GM19351 (cell line): Measurements from ENCODE around the gene MT1G.
A peak's percentile ranks its signal among the peaks of the same experiment; 100 is the strongest.
"Not testable (repeated sequence)": the region's sequence is repeated elsewhere in the genome, so short reads cannot be mapped to it uniquely, and the experiment has no call there.

Experiments
- ATAC-seq: cut with Tn5 transposase; IDR thresholded peaks from one replicate; pipeline ENCODE4 v1.9.1; 2021; ENCODE audit warnings: mild to moderate bottlenecking, moderate library complexity; ENCODE audit not compliant: unreplicated experiment

Gene MT1G

DNA sequence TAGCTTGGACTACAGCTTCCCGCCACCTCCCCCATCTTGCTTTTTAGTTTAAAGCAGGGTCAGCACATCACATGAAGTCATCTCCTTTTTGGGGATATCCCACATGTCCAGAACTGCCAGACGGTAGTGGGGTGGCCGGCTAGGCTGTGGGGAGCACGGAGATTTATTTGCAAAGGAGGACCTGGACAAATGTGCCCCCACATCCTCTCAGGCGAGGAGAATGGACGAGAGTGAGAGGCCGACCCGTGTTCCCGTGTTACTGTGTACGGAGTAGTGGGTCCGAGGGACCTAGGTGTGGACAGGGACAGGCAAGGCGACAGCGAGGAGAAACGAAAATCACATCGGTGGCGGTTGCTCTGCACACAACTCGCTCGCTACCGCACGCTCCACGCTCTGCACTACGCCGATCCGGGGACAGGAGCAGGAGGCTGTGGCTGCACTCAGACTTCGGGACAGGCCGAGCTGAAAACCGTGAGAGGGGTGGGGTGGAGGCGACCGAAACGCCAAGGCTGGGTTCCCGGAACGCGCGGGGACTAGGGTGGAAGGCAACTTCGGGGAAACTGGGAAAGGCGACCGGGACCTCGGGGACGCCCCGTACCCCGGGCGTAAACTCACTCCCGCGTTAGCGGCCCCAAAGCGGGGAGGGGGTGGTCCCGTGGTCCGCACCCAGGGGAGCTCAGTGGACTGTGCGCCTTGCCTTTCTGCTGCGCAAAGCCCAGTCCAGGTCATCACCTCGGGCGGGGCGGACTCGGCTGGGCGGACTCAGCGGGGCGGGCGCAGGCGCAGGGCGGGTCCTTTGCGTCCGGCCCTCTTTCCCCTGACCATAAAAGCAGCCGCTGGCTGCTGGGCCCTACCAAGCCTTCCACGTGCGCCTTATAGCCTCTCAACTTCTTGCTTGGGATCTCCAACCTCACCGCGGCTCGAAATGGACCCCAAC is 29.8 kb downstream of the MT1G start, which contains the start of gene MT1A:
Gene MT1A (plus strand): TSS at position 853 of the 937 bp plus-strand sequence. CDS start 73 bp downstream, at position 926.
- ATAC-seq: no peak

DNA sequence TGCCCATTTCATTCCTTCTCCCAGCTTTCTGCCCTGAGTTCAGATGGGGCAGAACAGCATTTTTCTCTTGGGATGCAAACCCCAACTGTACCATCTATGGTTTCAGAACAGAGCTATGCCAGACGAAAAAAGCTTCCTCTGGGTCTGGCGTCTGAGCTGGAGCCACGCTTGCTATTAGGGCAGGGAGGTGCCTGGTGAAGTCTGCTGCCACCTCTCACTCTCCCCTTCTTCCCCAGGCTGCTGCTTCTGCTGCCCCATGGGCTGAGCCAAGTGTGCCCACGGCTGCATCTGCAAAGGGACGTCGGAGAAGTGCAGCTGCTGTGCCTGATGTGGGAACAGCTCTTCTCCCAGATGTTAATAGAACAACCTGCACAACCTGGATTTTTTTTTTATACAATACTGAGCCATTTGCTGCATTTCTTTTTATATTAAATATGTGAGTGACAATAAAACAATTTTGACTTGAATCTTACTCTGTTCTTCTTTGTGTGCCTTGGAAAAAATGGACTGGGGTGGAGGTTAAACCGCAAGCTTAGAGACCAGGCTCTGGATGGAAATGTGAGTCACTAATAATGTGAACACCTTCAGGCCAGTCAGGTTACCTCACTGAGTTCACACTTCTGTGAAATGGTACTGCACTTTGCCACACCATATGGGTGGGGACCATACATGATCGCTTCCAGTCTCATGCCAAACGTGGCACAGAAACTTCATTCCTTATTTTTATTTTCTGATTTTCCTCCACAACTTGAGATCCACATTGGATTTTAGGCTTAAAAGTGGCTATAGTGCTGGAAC is 31.1 kb downstream of the MT1G start:
- no peak for ATAC-seq

DNA sequence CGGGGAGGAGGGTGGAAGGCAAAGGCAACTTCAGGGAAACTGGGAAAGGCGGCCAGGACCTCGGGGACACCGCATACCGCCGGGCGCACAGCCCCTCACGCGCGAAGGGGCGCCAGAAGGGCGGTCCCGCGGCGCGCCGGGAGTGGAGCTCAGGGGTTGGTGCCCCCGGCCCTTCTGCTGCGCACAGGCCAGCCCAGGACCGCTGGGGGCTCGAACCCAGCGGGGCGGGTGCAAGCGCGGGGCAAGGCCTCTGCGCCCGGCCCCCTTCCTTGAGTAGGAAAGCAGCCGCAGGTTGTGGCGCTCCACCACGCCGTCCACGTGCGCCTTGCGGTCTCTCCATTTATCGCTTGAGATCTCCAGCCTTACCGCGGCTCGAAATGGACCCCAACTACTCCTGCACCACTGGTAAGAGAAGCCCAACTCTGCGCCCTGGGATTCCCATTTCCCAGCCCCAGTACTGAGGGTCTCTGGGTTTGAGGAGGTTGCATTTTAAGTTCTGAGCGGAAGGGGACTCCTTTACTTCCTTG is 32.4 kb downstream of the MT1G start:
- no peak for ATAC-seq

DNA sequence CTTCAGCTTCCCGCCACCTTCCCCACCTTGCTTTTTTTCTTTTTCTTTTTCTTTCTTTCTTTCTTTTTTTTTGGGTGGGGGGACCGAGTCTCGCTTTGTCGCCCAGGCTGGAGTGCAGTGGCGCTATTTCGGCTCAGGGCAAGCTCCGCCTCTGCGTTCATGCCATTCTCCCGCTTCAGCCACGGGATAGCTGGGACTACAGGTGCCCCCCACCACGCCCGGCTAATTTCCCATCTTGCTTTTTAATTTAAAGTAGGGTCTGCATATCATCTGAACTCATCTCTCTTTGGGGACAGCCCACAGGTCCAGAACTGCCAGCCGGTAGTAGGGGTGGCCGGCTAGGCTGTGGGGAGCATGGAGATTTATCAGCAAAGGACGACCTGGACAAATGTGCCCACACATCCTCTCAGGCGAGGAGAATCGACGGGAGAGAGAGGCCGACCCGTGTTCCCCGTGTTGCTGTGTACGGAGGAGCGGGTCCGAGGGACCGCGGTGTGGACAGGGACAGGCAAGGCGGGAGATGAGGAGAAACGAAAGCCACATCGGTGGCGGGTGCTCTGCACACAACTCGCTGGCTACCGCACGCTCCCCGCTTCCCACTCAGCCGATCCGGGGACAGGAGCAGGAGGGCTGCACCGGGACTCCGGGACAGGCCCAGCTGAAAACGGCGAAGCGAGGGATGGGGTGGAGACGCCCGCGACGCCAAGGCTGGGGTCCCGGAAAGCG is 33.0 kb downstream of the MT1G start:
- no peak for ATAC-seq

DNA sequence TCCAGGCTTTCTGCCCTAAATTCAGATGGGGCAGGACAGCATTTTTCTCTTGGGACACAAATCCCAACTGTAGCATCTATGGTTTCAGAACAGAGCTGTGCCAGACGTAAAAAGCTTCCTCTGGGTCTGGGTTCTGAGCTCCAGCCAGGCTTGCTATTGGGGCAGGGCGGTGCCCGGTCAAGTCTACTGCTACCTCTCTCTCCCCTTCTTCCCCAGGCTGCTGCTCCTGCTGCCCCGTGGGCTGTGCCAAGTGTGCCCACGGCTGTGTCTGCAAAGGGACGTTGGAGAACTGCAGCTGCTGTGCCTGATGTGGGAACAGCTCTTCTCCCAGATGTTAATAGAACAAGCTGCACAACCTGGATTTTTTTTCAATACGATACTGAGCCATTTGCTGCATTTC is 34.3 kb downstream of the MT1G start:
- ATAC-seq: no peak

DNA sequence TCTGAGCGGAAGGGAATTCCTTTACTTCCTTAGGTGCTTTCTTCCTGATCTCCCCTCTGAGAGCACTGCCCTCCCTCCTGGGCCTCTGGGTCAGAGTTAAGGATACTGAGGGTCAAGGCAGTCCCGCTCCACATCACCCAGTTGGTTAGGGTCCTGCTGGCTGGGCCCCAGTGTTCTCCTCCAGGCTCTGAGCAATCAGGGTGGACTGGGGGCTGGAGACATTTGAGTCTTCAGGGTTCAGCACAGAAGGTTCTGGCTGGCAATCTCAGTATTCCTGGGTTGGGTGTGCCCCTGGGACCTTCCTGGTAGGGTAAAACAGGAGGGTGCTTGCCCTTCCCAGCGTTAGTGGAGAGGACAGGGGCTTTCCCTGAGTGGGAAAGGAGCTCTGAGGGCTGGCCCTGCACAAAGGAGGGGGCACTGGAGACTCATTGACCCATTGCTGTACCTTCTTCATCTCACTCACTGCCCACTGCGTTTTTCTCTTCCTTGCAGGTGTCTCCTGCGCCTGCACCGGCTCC is 35.0 kb downstream of the MT1G start:
- no peak for ATAC-seq

DNA sequence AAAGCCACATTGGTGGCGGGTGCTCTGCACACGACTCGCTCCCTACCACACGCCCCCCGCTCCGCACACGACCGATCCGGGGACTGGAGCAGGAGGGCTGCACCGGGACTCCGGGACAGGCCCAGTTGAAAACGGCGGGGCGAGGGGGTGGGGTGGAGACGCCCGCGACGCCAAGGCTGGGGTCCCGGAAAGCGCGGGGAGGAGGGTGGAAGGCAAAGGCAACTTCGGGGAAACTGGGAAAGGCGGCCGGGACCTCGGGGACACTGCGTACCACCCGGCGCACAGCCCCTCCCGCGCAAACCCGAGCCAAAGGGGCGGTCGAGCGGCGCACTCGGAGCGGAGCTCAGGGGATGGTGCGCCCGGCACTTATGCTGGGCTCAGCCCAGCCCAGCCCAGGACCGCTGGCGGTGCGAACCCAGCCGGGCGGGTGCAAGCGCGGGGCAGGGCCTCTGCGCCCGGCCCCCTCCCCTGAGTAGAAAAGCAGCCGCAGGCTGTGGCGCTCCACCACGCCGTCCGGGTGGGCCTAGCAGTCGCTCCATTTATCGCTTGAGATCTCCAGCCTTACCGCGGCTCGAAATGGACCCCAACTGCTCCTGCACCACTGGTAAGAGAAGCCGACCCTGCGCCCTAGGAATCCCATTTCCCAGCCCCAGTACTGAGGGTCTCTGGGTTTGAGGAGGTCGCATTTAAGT is 35.6 kb downstream of the MT1G start, which contains the start of gene MT1M:
Gene MT1M (plus strand): TSS at position 504 of the 692 bp plus-strand sequence. CDS start 73 bp downstream, at position 577.
- no peak for ATAC-seq

DNA sequence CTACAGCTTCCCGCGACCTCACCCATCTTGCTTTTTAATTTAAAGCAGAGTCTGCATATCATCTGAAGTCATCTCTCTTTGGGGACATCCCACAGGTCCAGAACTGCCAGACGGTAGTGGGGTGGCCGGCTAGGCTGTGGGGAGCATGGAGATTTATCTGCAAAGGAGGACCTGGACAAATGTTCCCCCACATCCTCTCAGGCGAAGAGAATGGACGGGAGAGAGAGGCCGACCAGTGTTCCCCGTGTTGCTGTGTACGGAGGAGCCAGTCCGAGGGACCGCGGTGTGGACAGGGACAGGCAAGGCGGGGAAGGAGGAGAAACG is 36.1 kb downstream of the MT1G start:
- no peak for ATAC-seq

DNA sequence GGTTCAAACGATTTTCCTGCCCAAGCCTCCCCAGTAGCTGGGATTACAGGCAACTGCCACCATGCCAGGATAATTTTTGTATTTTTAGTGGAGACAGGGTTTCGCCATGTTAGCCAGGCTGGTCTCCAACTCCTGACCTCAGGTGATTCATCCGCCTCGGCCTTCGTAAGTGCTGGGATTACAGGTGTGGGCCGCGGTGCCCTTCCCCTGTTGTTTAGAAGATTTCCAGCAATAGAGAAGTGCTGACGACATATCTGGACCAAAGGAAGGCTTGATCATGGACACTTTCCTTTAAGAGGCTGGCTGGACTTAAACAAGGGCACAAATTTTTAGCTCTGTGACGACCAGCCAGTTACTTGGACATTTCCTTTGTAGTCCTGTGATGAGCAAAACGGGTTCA is 36.7 kb downstream of the MT1G start:
- no peak for ATAC-seq

DNA sequence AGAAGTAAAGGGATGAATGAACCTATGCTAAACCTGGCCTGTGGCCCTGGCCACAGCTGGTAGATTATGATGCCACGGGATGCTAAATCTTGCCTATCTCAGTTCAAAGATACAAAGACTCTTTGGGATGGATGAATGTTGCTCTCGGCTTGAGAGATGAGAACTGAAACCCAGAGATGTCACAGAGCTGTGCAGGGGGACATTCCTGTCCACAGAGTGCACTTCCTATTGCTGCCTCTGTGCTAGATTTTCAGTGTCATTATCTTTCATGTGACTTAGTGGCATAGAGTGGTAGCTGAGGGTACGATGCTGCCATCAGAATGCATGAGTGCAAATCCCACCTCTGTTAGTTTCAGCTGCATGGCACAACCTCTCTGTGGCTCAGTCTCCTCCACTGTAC is 37.7 kb downstream of the MT1G start:
- ATAC-seq: peak; percentile 90

DNA sequence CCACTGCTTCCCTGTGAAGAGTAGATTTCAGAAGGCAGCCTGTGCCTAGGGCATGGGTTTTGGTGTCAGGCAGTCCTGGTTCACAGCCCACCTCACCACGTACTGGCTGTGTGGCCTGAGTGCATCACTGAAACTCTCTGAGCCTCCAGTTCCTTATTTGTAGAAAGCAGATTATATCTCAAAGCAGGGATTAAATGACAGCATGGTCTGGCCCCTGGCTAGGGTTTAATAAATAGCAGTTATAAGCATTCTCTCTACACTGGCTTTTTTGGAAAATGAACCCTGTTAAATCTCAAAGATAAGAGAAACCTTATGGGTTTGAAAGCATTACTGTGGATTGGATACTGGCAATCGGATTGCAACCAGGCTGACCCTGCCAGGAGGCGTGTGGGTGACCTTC is 38.3 kb downstream of the MT1G start:
- ATAC-seq: no peak

DNA sequence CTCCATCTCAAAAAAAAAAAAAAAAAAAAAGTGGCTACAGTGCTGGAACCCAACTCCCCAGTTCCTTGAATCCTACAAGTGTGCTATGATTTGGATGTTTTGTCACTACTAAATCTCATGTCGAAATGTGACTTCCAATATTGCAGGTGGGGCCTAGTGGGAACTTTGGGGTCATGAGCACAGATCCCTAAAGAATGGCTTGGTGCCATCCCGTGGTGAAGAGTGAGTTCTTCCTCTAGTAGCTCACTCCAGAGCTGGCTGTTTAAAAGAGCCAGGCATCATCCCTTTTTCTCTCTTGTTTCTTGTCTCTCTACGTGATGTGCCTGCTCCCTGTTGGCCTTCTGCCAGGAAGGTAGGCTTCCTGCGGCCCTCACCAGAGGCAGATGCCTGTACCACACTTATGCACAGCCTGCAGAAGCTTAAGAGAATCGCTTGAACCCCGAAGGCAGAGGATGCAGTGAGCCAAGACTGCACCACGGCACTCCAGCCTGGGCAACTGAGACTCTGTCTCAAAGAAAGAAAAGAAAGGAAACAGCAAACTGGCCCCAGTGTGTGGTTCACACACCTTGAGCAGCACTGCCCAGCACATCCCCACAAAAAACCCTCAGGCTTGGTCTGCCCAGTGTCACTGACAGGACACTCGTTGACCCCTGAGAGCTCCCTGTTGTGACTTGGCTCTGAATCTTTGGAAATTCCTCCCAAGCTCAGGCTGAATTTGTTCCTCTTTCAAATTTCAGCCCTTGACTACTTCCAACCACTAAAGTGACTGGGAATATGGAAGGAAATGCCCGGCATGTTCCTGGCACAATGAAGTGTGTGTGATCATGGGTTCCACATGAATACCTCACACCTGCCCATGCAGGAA is 39.1 kb downstream of the MT1G start:
- ATAC-seq: no peak

DNA sequence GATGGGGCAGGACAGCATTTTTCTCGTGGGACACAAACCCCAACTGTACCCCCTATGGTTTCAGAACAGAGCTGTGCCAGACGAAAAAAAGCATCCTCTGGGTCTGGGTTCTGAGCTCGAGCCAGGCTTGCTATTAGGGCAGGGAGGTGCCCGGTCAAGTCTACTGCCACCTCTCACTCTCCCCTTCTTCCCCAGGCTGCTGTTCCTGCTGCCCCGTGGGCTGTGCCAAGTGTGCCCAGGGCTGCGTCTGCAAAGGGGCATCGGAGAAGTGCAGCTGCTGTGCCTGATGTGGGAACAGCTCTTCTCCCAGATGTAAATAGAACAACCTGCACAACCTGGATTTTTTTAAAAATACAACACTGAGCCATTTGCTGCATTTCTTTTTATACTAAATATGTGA is 41.2 kb downstream of the MT1G start:
- ATAC-seq: no peak

DNA sequence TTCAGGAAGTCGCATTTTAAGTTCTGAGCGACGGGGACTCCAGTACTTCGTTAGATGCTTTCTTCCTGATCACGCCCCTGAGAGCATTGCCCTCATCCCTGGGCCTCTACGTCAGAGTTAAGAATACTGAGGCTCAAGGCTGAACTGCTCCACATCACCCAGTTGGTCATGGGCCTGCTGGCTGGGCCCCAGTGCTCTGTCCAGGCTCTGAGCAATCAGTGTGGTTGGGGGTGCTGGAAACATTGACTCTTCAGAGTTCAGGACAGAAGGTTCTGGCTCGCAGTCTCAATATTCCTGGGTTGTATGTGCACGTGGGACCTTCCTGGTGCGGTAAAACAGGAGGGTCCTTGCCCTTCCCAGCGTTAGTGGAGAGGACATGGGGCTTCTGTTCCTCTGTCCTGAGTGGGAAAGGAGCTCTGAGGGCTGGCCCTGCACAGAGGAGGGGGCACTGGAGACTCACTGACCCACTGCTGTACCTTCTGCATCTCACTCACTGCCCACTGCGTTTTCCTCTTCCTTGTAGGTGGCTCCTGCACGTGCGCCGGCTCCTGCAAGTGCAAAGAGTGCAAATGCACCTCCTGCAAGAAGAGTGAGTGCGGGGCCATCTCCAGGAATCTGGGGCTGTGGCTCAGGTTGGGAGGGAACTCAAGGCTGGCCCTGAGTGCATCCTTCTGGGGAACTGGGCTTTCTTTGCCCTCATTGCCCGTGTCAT is 41.8 kb downstream of the MT1G start:
- ATAC-seq: no peak

DNA sequence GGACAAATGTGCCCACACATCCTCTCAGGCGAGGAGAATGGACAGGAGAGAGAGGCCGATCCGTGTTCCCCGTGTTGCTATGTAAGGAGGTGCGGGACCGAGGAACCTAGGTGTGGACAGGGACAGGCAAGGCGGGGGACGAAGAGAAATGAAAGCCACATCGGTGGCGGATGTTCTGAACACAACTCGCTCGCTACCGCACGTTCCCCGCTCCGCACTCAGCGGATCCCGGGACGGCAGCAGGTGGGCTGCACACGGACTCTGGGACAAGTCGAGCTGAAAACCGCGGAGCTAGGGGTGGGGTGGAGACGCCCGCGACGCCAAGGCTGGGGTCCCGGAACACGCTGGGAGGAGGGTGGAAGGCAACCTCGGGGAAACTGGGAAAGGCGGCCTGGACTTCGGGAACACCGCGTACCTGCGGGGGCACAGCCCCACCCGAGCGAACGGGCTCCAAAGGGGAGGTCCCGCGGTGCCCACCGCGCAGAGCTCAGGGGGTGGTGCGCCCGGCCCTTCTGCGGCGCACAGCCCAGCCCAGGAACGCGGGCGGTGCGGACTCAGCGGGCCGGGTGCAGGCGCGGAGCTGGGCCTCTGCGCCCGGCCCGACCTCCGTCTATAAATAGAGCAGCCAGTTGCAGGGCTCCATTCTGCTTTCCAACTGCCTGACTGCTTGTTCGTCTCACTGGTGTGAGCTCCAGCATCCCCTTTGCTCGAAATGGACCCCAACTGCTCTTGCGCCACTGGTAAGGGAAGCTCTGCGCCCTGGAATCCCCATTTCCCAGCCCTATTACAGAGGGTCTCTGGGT is 42.5 kb downstream of the MT1G start, which contains the start of gene MT1E:
Gene MT1E (plus strand): TSS at position 642 of the 803 bp plus-strand sequence. CDS start 71 bp downstream, at position 713.
- ATAC-seq: peak; percentile 47

DNA sequence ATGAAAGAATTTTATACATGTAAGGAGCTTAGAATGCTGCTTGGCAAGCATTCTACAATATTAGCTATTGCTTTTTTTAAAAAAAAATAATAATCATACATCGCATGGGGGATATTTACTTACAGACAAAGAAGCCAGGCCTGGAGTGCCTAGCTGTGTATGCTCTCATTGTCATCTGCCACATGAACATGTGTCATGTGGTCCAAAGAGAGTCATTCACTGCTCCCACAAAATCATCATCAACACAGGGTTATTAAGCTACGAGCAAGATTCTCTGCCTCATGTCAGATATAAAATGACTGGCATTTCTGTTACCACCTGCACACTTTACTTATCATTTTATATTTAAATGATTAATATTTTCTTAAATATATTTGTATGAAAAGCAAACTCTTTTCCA is 44.2 kb downstream of the MT1G start:
- ATAC-seq: no peak

DNA sequence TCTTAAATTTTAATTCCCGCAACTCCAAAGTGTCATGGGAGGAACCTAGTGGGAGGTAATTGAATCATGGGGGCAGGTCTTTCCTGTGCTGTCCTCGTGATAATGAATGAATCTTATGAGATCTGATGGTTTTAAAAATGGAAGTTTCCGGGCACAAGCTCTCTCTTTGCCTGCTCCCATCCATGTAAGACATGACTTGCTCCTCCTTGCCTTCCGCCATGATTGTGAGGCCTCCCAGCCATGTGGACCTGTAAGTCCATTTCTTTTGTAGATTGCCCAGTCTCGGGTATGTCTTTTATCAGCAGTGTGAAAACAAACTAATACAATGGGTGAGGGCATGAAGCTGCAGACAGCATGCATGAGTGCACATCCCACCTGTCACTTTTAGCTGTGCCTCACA is 44.7 kb downstream of the MT1G start:
- not testable (repeated sequence) for ATAC-seq
